HepG2 (cell line): ENCODE results near the gene EIF4G3. TPM values are rescaled to one million over a fixed set of nuclear protein-coding genes. Genes with fewer than 3 reads are reported as not detected.

Experiments
- ATAC-seq: fragments of 200-7000 bp; cut with Tn5 transposase; 3 replicates; pipeline ENCODE4 v1.9.1; 2020; ENCODE audit warnings: mild to moderate bottlenecking, moderate library complexity
- BruUV-seq: library from RNA; stranded (reverse); fragments of 400-500 nt; replicated peaks from 2 replicates; lab custom pipeline; 2021; lab: Mats Ljungman, UMichigan
- CTCF ChIA-PET: fragments of 300-600 bp; formaldehyde crosslinking; extraction: SDS; loops from one replicate; lab custom pipeline; 2021; ENCODE audit warnings: low total read pairs, inconsistent platforms, low intra/inter-chr PET ratio; lab: Yijun Ruan, JAX
- POLR2A ChIA-PET: fragments of 350-600 bp; sonication (Branson Sonifier 250); formaldehyde crosslinking; loops from one replicate; lab custom pipeline; 2020; ENCODE audit warnings: antibody characterized with exemption, inconsistent platforms; lab: Yijun Ruan, JAX
- DNase-seq: peaks from one replicate; pipeline ENCODE4 v3.0.0-alpha.2; 2015; ENCODE audit warnings: low spot score
- FAIRE-seq: peaks from 3 replicates; lab custom pipeline; 2011; peaks lifted over from hg19 to GRCh38; lab: Jason Lieb, UNC
- H2AFZ ChIP-seq: one replicate; pipeline ENCODE4 v1.6.1; 2011; ENCODE audit warnings: low read length, inconsistent platforms
- H3K27ac ChIP-seq: fragments of 300-600 bp; 3 replicates; pipeline ENCODE4 v1.8.0; 2011; ENCODE audit warnings: mixed run types, mild to moderate bottlenecking, mixed read lengths, low read length, inconsistent platforms; ENCODE audit not compliant: insufficient read depth; ENCODE audit errors: extremely low read length
- H3K27me3 ChIP-seq, 2 experiments: fragments of 200-600 bp in 1 of 2; 2 replicates in 1 of 2; 3 replicates in 1 of 2; pipeline versions ENCODE4 v1.6.0 to v1.8.0; 2011; ENCODE audit warnings: low read length in 2 of 2, mild to moderate bottlenecking in 2 of 2, moderate library complexity in 2 of 2, inconsistent platforms in 1 of 2; ENCODE audit not compliant: insufficient read depth in 2 of 2, control insufficient read depth in 1 of 2
- H3K36me3 ChIP-seq, 2 experiments: fragments of 200-600 bp in 1 of 2; replicated peaks in 1 of 2; 2 replicates in 1 of 2; 3 replicates in 1 of 2; pipeline versions ENCODE4 v1.5.1 to v1.8.0; 2011; ENCODE audit warnings: low read length in 2 of 2, inconsistent platforms in 1 of 2; ENCODE audit not compliant: insufficient read depth in 2 of 2, control insufficient read depth in 1 of 2
- H3K4me1 ChIP-seq: 2 replicates; pipeline ENCODE4 v1.5.1; 2012; ENCODE audit warnings: low read length, inconsistent platforms; ENCODE audit not compliant: insufficient read depth
- H3K4me2 ChIP-seq: 2 replicates; pipeline ENCODE4 v1.6.0; 2011; ENCODE audit warnings: low read depth, low read length, inconsistent platforms
- H3K4me3 ChIP-seq, 3 experiments: fragments of 200-600 bp in 1 of 3; sonication (generic), shearing (Covaris generic) in 1 of 3; replicated peaks in 1 of 3; 2 replicates each; pipeline ENCODE4 v1.5.1; 2011 to 2016; ENCODE audit warnings: low read length in 3 of 3, inconsistent platforms in 2 of 3, low read depth in 2 of 3, mild to moderate bottlenecking in 2 of 3, control low read depth in 1 of 3, mixed read lengths in 1 of 3; ENCODE audit not compliant: insufficient read depth in 1 of 3
- H3K79me2 ChIP-seq: one replicate; pipeline ENCODE4 v1.6.1; 2011; ENCODE audit warnings: low read length, inconsistent platforms; ENCODE audit not compliant: insufficient read depth
- H3K9ac ChIP-seq: 2 replicates; pipeline ENCODE4 v1.6.0; 2011; ENCODE audit warnings: mild to moderate bottlenecking, low read depth, low read length, inconsistent platforms; ENCODE audit not compliant: insufficient read depth
- H3K9me3 ChIP-seq: 2 replicates; pipeline ENCODE4 v1.5.1; 2012; ENCODE audit warnings: mild to moderate bottlenecking, low read length
- H4K20me1 ChIP-seq: 2 replicates; pipeline ENCODE4 v1.6.0; 2011; ENCODE audit warnings: inconsistent platforms, mild to moderate bottlenecking, low read length, moderate library complexity; ENCODE audit not compliant: insufficient read depth
- CEBPG ChIP-seq: IDR thresholded peaks from 2 replicates; pipeline ENCODE4 v1.6.1; 2016
- HMGA1 ChIP-seq: sonication (generic); formaldehyde crosslinking; conservative IDR thresholded peaks from 2 replicates; pipeline ENCODE4 v1.4.0; 2020; ENCODE audit warnings: missing genetic modification reagents
- PAF1 ChIP-seq: IDR thresholded peaks from 2 replicates; pipeline ENCODE4 v1.6.1; 2016; ENCODE audit warnings: missing genetic modification reagents, missing compliant biosample characterization
- REL ChIP-seq: sonication (generic); formaldehyde crosslinking; conservative IDR thresholded peaks from 2 replicates; pipeline ENCODE4 v1.8.0; 2022; ENCODE audit warnings: mild to moderate bottlenecking, missing genetic modification reagents, moderate library complexity
- SMAD9 ChIP-seq: sonication (generic); formaldehyde crosslinking; IDR thresholded peaks from 2 replicates; pipeline ENCODE4 v1.5.1; 2020; ENCODE audit warnings: mild to moderate bottlenecking, missing genetic modification reagents
- TBP ChIP-seq: sonication (generic); formaldehyde crosslinking; IDR thresholded peaks from 2 replicates; pipeline ENCODE4 v1.5.0; 2020; ENCODE audit warnings: missing genetic modification reagents
- TRIM24 ChIP-seq: sonication (generic); formaldehyde crosslinking; IDR thresholded peaks from 2 replicates; pipeline ENCODE4 v1.8.0; 2022; ENCODE audit warnings: mild to moderate bottlenecking, missing genetic modification reagents
- YY1 ChIP-seq: IDR thresholded peaks from 2 replicates; pipeline ENCODE4 v1.6.1; 2011; ENCODE audit warnings: low read length, low read depth, moderate library complexity, mild to moderate bottlenecking; ENCODE audit not compliant: insufficient read depth, insufficient replicate concordance
- ZNF256 ChIP-seq: sonication (generic); formaldehyde crosslinking; conservative IDR thresholded peaks from 2 replicates; pipeline ENCODE4 v1.4.0; 2020; ENCODE audit warnings: missing genetic modification reagents
- WGBS: methylation state at CpG from one replicate; pipeline ENCODE4 v1.1.6; 2017; ENCODE audit warnings: low lambda C conversion rate; 5-methylcytosine and 5-hydroxymethylcytosine counted together
- in situ Hi-C: cut with HindIII; loops from 2 replicates; pipeline ENCODE4 v1.10.0; 2017; ENCODE audit warnings: low pct_unique_long_range_greater_than_20kb; ENCODE audit not compliant: extremely low pct_ligation_motif_present
- intact Hi-C: fragments of 100-400 bp; cut with micrococcal nuclease; formaldehyde crosslinking; loops from one replicate; pipeline ENCODE4 v1.10.0; 2022; ENCODE audit not compliant: unreplicated experiment
- polyA plus RNA-seq, 8 experiments: library from polyadenylated mRNA; depleted of rRNA in 3 of 8; stranded (reverse) in 7 of 8; unstranded in 1 of 8; fragments of >200 nt; fragmentation: Illumina TruSeq in 4 of 8; extraction: Trizol in 4 of 8; gene quantifications; 2 replicates each; pipeline versions ENCODE4 v1.2.1 to v1.2.3, GENCODE V29; 2011 to 2016; ENCODE audit warnings: low read depth in 4 of 8, missing spikeins in 1 of 8, mixed read lengths in 1 of 8; ENCODE audit not compliant: insufficient read depth in 1 of 8
- total RNA-seq, 5 experiments: library from RNA; depleted of rRNA; stranded (reverse); fragments of >200 nt; fragmentation: Illumina TruSeq; extraction: Trizol; gene quantifications; 2 replicates each; pipeline ENCODE4 v1.2.3, GENCODE V29; 2016; ENCODE audit warnings: low read depth in 1 of 5
- TF ChIP-seq, protein P1 (sequence below): IDR thresholded peaks from 2 replicates; pipeline ENCODE4 v1.6.1; 2016; ENCODE audit warnings: control low read depth
- TF ChIP-seq, protein P2 (sequence below): IDR thresholded peaks from 2 replicates; pipeline ENCODE4 v1.6.1; 2012; ENCODE audit warnings: low read depth, low read length, improper control_type of control experiment
- TF ChIP-seq, protein P3 (sequence below): sonication (generic); formaldehyde crosslinking; IDR thresholded peaks from 2 replicates; pipeline ENCODE4 v1.5.0; 2020; ENCODE audit warnings: mild to moderate bottlenecking, missing genetic modification reagents
- TF ChIP-seq, protein P4 (sequence below): sonication (generic); formaldehyde crosslinking; IDR thresholded peaks from 2 replicates; pipeline ENCODE4 v1.4.0; 2020; ENCODE audit warnings: missing genetic modification reagents

The EIF4G3 gene
- total and polyA plus RNA-seq, 2 of the 13 experiments (the other 11 are each of a cell fraction or from before 2014, with no cell fraction given), result 22.2 to 27.6 TPM

DNA sequence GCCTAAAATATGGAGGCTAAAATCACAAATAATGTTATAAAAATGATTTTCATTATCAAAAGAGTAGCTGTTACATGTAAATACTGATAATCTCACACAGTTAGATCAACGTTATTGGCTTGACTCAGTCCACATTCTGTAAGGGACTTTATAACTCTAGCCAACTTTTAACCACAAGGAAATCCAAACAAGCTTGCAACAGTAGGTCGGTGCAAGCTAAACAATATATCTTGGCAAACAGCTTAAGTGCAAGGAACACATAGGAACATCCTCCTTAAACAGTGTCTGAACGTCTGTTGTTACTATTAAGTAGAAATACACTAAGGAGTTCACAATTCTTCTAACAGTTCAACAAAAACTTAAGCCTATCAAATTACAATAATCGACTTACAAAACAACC, 126.7 kb downstream of the EIF4G3 start:
- H3K4me3 ChIP-seq, result no peak overlapping the region
- peaks cover 2 to 6% of the 10 kb centered on the region in 2 experiments; a peak in 1 of 5 replicates for H3K36me3 ChIP-seq
- intact Hi-C loops, result no loop called here
- ATAC-seq, result no peak
- H3K4me2 ChIP-seq, result no peak overlapping the region
- CTCF ChIA-PET, result no interaction called here
- H3K27ac ChIP-seq, result no peak overlapping the region
- no peaks in the 10 kb centered on the region for H3K27me3 ChIP-seq
- POLR2A ChIA-PET, result no interaction called here
- H3K4me1 ChIP-seq, result peaks cover 29% of the 10 kb centered on the region
- FAIRE-seq, result no peak
- BruUV-seq, result no TSS peak
- H3K9ac ChIP-seq, result no peak overlapping the region
- no peak for DNase-seq
- no peak overlapping the region for H2AFZ ChIP-seq
- no peaks in the 10 kb centered on the region for H3K79me2 ChIP-seq
- no peaks in the 10 kb centered on the region for H3K9me3 ChIP-seq
- 79% methylated on average over 4 of the region's 4 CpGs for WGBS
- TF ChIP-seq, protein P1, sequence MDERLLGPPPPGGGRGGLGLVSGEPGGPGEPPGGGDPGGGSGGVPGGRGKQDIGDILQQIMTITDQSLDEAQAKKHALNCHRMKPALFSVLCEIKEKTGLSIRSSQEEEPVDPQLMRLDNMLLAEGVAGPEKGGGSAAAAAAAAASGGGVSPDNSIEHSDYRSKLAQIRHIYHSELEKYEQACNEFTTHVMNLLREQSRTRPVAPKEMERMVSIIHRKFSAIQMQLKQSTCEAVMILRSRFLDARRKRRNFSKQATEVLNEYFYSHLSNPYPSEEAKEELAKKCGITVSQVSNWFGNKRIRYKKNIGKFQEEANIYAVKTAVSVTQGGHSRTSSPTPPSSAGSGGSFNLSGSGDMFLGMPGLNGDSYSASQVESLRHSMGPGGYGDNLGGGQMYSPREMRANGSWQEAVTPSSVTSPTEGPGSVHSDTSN (CRISPR knock-in tag), result no peak
- TF ChIP-seq, protein P2, sequence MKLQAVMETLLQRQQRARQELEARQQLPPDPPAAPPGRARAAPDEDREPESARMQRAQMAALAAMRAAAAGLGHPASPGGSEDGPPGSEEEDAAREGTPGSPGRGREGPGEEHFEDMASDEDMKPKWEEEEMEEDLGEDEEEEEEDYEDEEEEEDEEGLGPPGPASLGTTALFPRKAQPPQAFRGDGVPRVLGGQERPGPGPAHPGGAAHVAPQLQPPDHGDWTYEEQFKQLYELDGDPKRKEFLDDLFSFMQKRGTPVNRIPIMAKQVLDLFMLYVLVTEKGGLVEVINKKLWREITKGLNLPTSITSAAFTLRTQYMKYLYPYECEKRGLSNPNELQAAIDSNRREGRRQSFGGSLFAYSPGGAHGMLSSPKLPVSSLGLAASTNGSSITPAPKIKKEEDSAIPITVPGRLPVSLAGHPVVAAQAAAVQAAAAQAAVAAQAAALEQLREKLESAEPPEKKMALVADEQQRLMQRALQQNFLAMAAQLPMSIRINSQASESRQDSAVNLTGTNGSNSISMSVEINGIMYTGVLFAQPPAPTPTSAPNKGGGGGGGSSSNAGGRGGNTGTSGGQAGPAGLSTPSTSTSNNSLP, result no peak
- TF ChIP-seq TRIM24 (CRISPR knock-in tag) (no peak), REL (no peak)
- in situ Hi-C loops, result no loop called here
- H4K20me1 ChIP-seq, result no peaks in the 10 kb centered on the region

DNA sequence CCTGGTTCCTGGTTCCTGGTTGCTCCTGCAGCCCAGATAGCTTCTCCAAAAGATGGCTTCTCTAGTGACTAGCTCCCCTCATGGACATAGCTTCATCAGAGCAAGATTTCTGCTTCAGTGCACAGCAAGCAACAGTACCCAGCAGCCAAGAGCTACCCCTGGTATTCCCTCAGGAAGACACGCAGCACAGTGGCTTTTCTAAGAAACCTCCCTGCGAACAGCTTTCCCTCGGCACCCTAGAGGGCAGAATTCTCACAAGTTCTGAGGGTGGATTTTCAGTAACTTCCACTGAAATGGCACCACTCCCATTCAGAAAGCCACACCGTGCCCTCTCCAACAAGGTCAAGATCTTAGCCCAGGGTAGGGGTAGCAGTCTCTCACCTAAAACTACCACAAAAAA, 128.2 kb downstream of the EIF4G3 start:
- Histone ChIP-seq H3K27ac (no peak overlapping the region), H3K4me3 (no peak overlapping the region), H4K20me1 (no peaks in the 10 kb centered on the region), H3K36me3 (peaks cover 2 to 6% of the 10 kb centered on the region in 2 experiments; a peak in 1 of 5 replicates), H3K9me3 (no peaks in the 10 kb centered on the region), H3K9ac (no peak overlapping the region), H3K27me3 (no peaks in the 10 kb centered on the region), H2AFZ (no peak overlapping the region), H3K4me1 (peaks cover 28% of the 10 kb centered on the region), H3K4me2 (no peak overlapping the region), H3K79me2 (no peaks in the 10 kb centered on the region)
- intact Hi-C loops (no loop called here), in situ Hi-C loops (no loop called here)
- no TSS peak for BruUV-seq
- WGBS, result 100% methylated on average over 3 of the region's 4 CpGs
- ChIA-PET CTCF (no interaction called here), POLR2A (no interaction called here)
- FAIRE-seq, result no peak
- TF ChIP-seq SMAD9 (CRISPR knock-in tag) (no peak), HMGA1 (CRISPR knock-in tag) (no peak), YY1 (no peak), CEBPG (CRISPR knock-in tag) (no peak), ZNF256 (CRISPR knock-in tag) (no peak), PAF1 (no peak), TBP (CRISPR knock-in tag) (no peak)
- TF ChIP-seq, protein P3, sequence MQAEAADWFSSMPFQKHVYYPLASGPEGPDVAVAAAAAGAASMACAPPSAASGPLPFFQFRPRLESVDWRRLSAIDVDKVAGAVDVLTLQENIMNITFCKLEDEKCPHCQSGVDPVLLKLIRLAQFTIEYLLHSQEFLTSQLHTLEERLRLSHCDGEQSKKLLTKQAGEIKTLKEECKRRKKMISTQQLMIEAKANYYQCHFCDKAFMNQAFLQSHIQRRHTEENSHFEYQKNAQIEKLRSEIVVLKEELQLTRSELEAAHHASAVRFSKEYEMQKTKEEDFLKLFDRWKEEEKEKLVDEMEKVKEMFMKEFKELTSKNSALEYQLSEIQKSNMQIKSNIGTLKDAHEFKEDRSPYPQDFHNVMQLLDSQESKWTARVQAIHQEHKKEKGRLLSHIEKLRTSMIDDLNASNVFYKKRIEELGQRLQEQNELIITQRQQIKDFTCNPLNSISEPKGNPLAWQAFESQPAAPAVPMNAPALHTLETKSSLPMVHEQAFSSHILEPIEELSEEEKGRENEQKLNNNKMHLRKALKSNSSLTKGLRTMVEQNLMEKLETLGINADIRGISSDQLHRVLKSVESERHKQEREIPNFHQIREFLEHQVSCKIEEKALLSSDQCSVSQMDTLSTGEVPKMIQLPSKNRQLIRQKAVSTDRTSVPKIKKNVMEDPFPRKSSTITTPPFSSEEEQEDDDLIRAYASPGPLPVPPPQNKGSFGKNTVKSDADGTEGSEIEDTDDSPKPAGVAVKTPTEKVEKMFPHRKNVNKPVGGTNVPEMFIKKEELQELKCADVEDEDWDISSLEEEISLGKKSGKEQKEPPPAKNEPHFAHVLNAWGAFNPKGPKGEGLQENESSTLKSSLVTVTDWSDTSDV (CRISPR knock-in tag), result no peak
- TF ChIP-seq, protein P4, sequence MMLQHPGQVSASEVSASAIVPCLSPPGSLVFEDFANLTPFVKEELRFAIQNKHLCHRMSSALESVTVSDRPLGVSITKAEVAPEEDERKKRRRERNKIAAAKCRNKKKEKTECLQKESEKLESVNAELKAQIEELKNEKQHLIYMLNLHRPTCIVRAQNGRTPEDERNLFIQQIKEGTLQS (CRISPR knock-in tag), result no peak
- no peak for DNase-seq
- ATAC-seq, result no peak
